ENCODE measurements around the gene MID1.

DNA sequence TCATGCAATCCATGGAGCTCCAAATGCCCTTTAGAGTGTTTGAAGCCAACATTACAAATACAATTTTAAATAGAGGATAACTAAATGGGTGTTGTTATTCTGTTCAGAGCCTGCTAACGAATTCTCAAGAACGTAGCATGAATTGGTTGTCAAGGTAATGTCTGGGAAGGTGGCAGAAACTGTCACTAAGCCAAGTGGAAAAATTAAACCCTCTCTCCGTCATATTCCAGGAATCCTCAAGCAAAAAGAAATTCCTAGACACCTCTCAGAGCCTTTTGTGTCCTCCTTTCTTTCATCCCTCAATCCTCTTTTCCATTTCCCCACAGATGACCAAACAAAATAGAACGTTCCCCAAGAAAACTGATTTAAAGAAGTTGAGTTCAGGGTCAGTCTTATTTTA, 204.0 kb downstream of the MID1 start:
- TF ChIP-seq CTCF (IDR thresholded peaks at IDR 0.05; ENCODE audit: low read depth, low read length) (no peak), EZH2phosphoT487 (IDR thresholded peaks at IDR 0.05; ENCODE audit: low read depth) (no peak)
